ENCODE results near the gene SIRT3. TPM values are rescaled to one million over a fixed set of nuclear protein-coding genes. Genes with fewer than 3 reads are reported as not detected.
"Not testable (repeated sequence)": the region's sequence is repeated elsewhere in the genome, so short reads cannot be mapped to it uniquely, and the experiment has no call there.

The SIRT3 gene
- total RNA-seq, 2 donors from 2014 or later, result 16.1 to 22.0 TPM

DNA sequence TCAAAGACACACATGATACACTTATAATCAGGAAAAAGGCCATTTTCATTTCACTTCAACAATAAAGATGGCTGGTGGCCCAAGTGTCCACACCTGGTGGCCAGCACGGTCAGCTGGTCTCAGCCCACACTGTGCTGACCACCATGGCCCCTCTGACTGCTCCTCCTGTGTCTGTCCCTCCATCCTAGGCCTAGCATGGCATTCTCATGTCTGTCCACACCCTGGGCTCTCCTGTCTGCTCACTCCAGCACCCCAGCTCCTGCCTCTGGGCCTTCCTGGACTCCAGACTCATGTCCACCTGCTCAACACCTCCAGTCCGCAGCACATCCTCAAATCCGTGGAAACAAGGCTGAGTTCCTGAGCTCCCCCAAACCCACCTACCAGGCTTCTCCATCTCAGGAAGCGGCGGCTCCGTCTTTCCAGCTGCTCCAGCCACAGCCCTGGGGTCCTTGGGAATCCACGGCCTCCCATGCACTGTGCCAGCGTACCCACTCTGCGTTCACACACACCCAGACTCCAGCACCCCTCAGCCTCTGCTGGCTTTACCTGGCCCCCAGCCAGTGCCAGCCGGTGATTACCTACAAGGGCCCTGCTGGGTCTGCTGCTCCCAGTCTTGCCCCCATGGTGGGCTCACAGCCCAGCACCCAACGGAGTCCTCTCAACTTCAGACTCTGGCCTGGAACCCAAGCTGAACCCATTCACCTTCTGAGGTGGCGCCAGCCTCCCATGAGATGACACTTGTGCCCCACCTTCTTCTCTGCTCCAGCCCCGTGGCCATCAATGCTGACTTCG lies 13.9 kb downstream of the SIRT3 start:
- Histone ChIP-seq H3K27me3 (replicated peaks; ENCODE audit: insufficient read depth) (no peaks in the 10 kb centered on the region), H3K9me3 (no peaks in the 10 kb centered on the region), H3K27ac (no peak overlapping the region), H3K4me3 (no peak overlapping the region), H3K4me1 (ENCODE audit: control insufficient read depth in 1 of 2, low read depth in 2 of 2) (no peaks in the 10 kb centered on the region), H3K36me3 (peaks cover 7% of the 10 kb centered on the region)
- TF ChIP-seq, protein P1, sequence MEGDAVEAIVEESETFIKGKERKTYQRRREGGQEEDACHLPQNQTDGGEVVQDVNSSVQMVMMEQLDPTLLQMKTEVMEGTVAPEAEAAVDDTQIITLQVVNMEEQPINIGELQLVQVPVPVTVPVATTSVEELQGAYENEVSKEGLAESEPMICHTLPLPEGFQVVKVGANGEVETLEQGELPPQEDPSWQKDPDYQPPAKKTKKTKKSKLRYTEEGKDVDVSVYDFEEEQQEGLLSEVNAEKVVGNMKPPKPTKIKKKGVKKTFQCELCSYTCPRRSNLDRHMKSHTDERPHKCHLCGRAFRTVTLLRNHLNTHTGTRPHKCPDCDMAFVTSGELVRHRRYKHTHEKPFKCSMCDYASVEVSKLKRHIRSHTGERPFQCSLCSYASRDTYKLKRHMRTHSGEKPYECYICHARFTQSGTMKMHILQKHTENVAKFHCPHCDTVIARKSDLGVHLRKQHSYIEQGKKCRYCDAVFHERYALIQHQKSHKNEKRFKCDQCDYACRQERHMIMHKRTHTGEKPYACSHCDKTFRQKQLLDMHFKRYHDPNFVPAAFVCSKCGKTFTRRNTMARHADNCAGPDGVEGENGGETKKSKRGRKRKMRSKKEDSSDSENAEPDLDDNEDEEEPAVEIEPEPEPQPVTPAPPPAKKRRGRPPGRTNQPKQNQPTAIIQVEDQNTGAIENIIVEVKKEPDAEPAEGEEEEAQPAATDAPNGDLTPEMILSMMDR (IDR thresholded peaks at IDR 0.05), result no peak
- ATAC-seq (ENCODE audit: insufficient number of reproducible peaks, low FRiP score, low read depth) (no peak), DNase-seq (ENCODE audit: low spot score) (no peak)

GRCh38 chr11:221539-221938 lies 14.6 kb downstream of the SIRT3 start:
- TF ChIP-seq, protein P1 (IDR thresholded peaks at IDR 0.05), result no peak
- ATAC-seq (ENCODE audit: insufficient number of reproducible peaks, low FRiP score, low read depth), result no peak
- no peak for DNase-seq (ENCODE audit: low spot score)
- Histone ChIP-seq H3K27me3 (replicated peaks; ENCODE audit: insufficient read depth) (no peaks in the 10 kb centered on the region), H3K36me3 (peaks cover 7% of the 10 kb centered on the region), H3K27ac (no peak overlapping the region), H3K4me3 (no peak overlapping the region), H3K9me3 (no peaks in the 10 kb centered on the region), H3K4me1 (ENCODE audit: control insufficient read depth in 1 of 2, low read depth in 2 of 2) (no peaks in the 10 kb centered on the region)

GRCh38 chr11:220641-221215 lies 15.4 kb downstream of the SIRT3 start:
- not testable (repeated sequence) for H3K4me1 ChIP-seq (ENCODE audit: control insufficient read depth in 1 of 2, low read depth in 2 of 2); DNase-seq (ENCODE audit: low spot score); H3K27me3 ChIP-seq (replicated peaks; ENCODE audit: insufficient read depth); H3K36me3 ChIP-seq; ATAC-seq (ENCODE audit: insufficient number of reproducible peaks, low FRiP score, low read depth); H3K9me3 ChIP-seq; H3K4me3 ChIP-seq; H3K27ac ChIP-seq

DNA sequence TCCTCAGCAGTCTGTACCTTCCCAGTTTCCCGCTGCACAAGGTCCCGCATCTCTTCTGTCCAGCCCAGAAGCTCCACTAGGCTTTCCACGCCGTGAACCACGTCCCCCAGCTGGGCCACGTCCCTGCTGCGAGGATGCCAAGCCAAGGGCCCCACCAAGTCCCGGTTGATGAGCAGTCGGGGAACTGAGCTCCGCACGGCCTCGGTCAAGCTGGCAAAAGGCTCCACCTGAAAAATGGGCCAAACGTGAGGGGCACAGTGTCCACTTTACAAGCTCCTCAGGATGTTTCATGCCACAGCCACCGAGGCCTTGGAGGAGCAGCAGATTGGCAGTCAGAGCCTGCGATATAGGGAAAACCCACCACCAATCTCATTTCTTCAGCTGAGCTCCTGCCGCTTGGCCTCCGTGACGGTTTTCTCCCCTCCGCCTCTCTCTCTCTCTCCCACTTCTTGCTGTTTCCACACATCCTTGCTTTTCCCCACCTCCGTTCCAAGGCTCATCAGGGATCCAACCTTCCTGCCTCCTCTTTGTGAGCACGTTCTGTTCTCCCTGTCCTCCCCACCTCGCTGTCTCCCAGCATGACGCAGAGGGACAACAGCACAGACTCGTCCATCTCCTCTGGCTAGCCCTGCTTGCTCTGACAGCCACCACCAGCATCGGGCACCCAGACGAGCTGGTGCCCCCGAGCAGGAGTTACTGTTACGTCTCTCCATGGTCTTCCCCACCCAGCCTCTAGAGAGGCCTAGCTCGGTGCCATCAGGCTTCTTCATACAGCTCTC lies 17.1 kb downstream of the SIRT3 start:
- H3K9me3 ChIP-seq, result no peaks in the 10 kb centered on the region
- no peak overlapping the region for H3K27ac ChIP-seq
- H3K4me3 ChIP-seq, result no peak overlapping the region
- no peaks in the 10 kb centered on the region for H3K27me3 ChIP-seq (replicated peaks; ENCODE audit: insufficient read depth)
- TF ChIP-seq, protein P1 (IDR thresholded peaks at IDR 0.05), result no peak
- H3K4me1 ChIP-seq (ENCODE audit: control insufficient read depth in 1 of 2, low read depth in 2 of 2), result no peaks in the 10 kb centered on the region
- ATAC-seq (ENCODE audit: insufficient number of reproducible peaks, low FRiP score, low read depth) (no peak), DNase-seq (ENCODE audit: low spot score) (no peak)
- H3K36me3 ChIP-seq, result peaks cover 23% of the 10 kb centered on the region

- no peak overlapping the region for H3K27ac ChIP-seq
- TF ChIP-seq, protein P1 (IDR thresholded peaks at IDR 0.05), result no peak
- no peaks in the 10 kb centered on the region for H3K4me1 ChIP-seq (ENCODE audit: control insufficient read depth in 1 of 2, low read depth in 2 of 2)
- H3K27me3 ChIP-seq (replicated peaks; ENCODE audit: insufficient read depth), result no peaks in the 10 kb centered on the region
- DNase-seq (ENCODE audit: low spot score), result no peak
- H3K9me3 ChIP-seq, result no peaks in the 10 kb centered on the region
- ATAC-seq (ENCODE audit: insufficient number of reproducible peaks, low FRiP score, low read depth), result no peak
- no peak overlapping the region for H3K4me3 ChIP-seq
- H3K36me3 ChIP-seq, result peaks cover 34% of the 10 kb centered on the region
Measured at GRCh38 chr11:217704-218103, 18.4 kb downstream of the SIRT3 start.

Data from thoracic aorta (tissue), 2 donors.